Liver (tissue), 9 donors: ENCODE results near the gene PDLIM5. TPM values are rescaled to one million over a fixed set of nuclear protein-coding genes. Genes with fewer than 3 reads are reported as not detected.

ENCODE experiments used
- DNase-seq: peaks from one replicate; pipeline ENCODE4 v3.0.0-alpha.2; 2017; ENCODE audit warnings: low spot score
- H3K27ac ChIP-seq, 2 donors: one replicate each; pipeline ENCODE4 v1.7.0; 2013; ENCODE audit warnings: inconsistent platforms in 2 of 2, low read length in 2 of 2, control low read depth in 1 of 2, low read depth in 1 of 2, mild to moderate bottlenecking in 1 of 2
- H3K27me3 ChIP-seq, 4 donors: one replicate each; pipeline versions ENCODE4 v1.6.1 to v1.7.0; 2013; ENCODE audit warnings: low read length in 3 of 4, inconsistent platforms in 1 of 4, mild to moderate bottlenecking in 1 of 4, moderate library complexity in 1 of 4; ENCODE audit not compliant: control insufficient read depth in 4 of 4, insufficient read depth in 4 of 4
- H3K36me3 ChIP-seq, 4 donors: one replicate each; pipeline versions ENCODE4 v1.6.1 to v1.7.0; 2013; ENCODE audit warnings: low read length in 3 of 4, mild to moderate bottlenecking in 3 of 4, low read depth in 1 of 4, moderate library complexity in 1 of 4; ENCODE audit not compliant: control insufficient read depth in 4 of 4, insufficient read depth in 3 of 4
- H3K4me1 ChIP-seq, 4 donors: one replicate each; pipeline versions ENCODE4 v1.6.1 to v1.7.0; 2013; ENCODE audit warnings: low read length in 3 of 4, mild to moderate bottlenecking in 3 of 4, moderate library complexity in 1 of 4; ENCODE audit not compliant: control insufficient read depth in 4 of 4, insufficient read depth in 4 of 4
- H3K4me3 ChIP-seq, 3 donors: one replicate each; pipeline versions ENCODE4 v1.6.1 to v1.7.0; 2013; ENCODE audit warnings: low read length in 3 of 3, control low read depth in 1 of 3, low read depth in 1 of 3, mild to moderate bottlenecking in 1 of 3
- H3K9ac ChIP-seq, 2 donors: one replicate each; pipeline ENCODE4 v1.7.0; 2013; ENCODE audit warnings: low read length in 2 of 2, mild to moderate bottlenecking in 2 of 2, moderate library complexity in 2 of 2, control low read depth in 1 of 2, low read depth in 1 of 2
- H3K9me3 ChIP-seq, 4 donors: one replicate each; pipeline versions ENCODE4 v1.6.1 to v1.7.0; 2013; ENCODE audit warnings: low read length in 3 of 4; ENCODE audit not compliant: control insufficient read depth in 4 of 4
- FOXA1 ChIP-seq: IDR thresholded peaks from 2 replicates; pipeline ENCODE4 v1.6.1; 2016; ENCODE audit warnings: antibody characterized with exemption
- FOXA2 ChIP-seq: IDR thresholded peaks from 2 replicates; pipeline ENCODE4 v1.6.1; 2016; ENCODE audit warnings: antibody characterized with exemption
- HNF4A ChIP-seq, 2 donors: conservative IDR thresholded peaks; 2 replicates each; pipeline ENCODE4 v1.6.1; 2016; ENCODE audit warnings: antibody characterized with exemption in 2 of 2, mild to moderate bottlenecking in 2 of 2
- HNF4G ChIP-seq: IDR thresholded peaks from 2 replicates; pipeline ENCODE4 v1.6.1; 2016; ENCODE audit warnings: antibody characterized with exemption
- JUND ChIP-seq, 2 donors: IDR thresholded peaks; 2 replicates each; pipeline ENCODE4 v1.6.1; 2016; ENCODE audit warnings: antibody characterized with exemption in 2 of 2
- NR2F2 ChIP-seq: IDR thresholded peaks from 2 replicates; pipeline ENCODE4 v1.6.1; 2016; ENCODE audit warnings: antibody characterized with exemption
- RAD21 ChIP-seq, 2 donors: IDR thresholded peaks; 2 replicates each; pipeline ENCODE4 v1.6.1; 2016; ENCODE audit warnings: antibody characterized with exemption in 2 of 2, mild to moderate bottlenecking in 2 of 2
- RXRA ChIP-seq, 2 donors: IDR thresholded peaks; 2 replicates each; pipeline ENCODE4 v1.6.1; 2017 to 2018; ENCODE audit warnings: antibody characterized with exemption in 2 of 2, mild to moderate bottlenecking in 1 of 2
- SP1 ChIP-seq: IDR thresholded peaks from 2 replicates; pipeline ENCODE4 v1.6.1; 2018; ENCODE audit warnings: antibody characterized with exemption, mild to moderate bottlenecking
- TAF1 ChIP-seq: conservative IDR thresholded peaks from 2 replicates; pipeline ENCODE4 v1.6.1; 2016; ENCODE audit warnings: antibody characterized with exemption, mild to moderate bottlenecking
- WGBS: extraction: QIAGEN DNeasy Blood & Tissue Kit; methylation state at CpG from one replicate; pipeline ENCODE4 v1.1.7; 2013; 5-methylcytosine and 5-hydroxymethylcytosine counted together
- polyA plus RNA-seq, 2 donors: library from polyadenylated mRNA; stranded (reverse) in 1 of 2; unstranded in 1 of 2; fragments of 200-250 nt in 1 of 2; fragments of >200 nt in 1 of 2; fragmentation: Nextera tagmentation in 1 of 2; extraction: Ambion mirVana in 1 of 2; gene quantifications; one replicate each; pipeline versions ENCODE4 v1.2.1 to v1.2.3, GENCODE V29; 2013 to 2015
- total RNA-seq, 2 donors: library from RNA; depleted of rRNA; stranded (reverse); fragments of >200 nt; gene quantifications; one replicate each; pipeline ENCODE4 v1.2.3, GENCODE V29; 2014
- TF ChIP-seq, protein P1 (sequence below): IDR thresholded peaks from 2 replicates; pipeline ENCODE4 v1.6.1; 2016; ENCODE audit warnings: antibody characterized with exemption, mild to moderate bottlenecking
- TF ChIP-seq, protein P2 (sequence below): IDR thresholded peaks from 2 replicates; pipeline ENCODE4 v1.6.1; 2016; ENCODE audit warnings: antibody characterized with exemption
- TF ChIP-seq, protein P3 (sequence below): IDR thresholded peaks from 2 replicates; pipeline ENCODE4 v1.6.1; 2016; ENCODE audit warnings: antibody characterized with exemption
- donor health status: healthy.
- donor health status: healthy.
- donor health status: healthy.
- donor health status: healthy.
- donor health status: healthy.

Gene PDLIM5
- total and polyA plus RNA-seq, 4 donors = 19.1 to 114 (median 67.8) TPM

DNA sequence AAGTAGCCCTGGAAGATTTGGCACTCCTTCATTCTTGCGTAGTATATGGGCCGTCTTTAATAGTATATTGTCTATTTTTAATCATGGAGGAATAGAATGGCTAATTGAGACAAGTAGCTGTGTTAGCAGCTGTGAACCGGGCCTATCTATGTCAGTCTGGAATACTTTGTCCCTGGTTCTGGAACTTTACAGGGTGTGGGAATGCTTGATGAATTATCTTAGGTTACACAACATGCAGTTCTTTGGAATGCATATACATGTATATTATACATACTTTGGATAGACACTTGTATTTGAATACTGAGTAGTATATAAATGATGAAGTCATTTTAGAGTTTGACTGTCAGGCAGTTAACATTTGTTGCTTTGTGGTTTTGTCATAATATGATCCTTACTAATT, 37.4 kb downstream of the PDLIM5 start:
- no peak for DNase-seq
- Histone ChIP-seq H3K9me3 (no peaks in the 10 kb centered on the region), H3K4me3 (no peak overlapping the region), H3K27me3 (no peaks in the 10 kb centered on the region), H3K36me3 (peaks cover 0 to 2% (median 0%) of the 10 kb centered on the region in 4 donors), H3K4me1 (peaks cover 0 to 4% (median 0%) of the 10 kb centered on the region in 4 donors), H3K27ac (no peak overlapping the region), H3K9ac (no peak overlapping the region)
- TF ChIP-seq HNF4G = no peak
- TF ChIP-seq NR2F2 = no peak
- no peak for TF ChIP-seq JUND (IDR thresholded peaks at IDR 0.05)
- no peak for TF ChIP-seq TAF1
- TF ChIP-seq, protein P1, sequence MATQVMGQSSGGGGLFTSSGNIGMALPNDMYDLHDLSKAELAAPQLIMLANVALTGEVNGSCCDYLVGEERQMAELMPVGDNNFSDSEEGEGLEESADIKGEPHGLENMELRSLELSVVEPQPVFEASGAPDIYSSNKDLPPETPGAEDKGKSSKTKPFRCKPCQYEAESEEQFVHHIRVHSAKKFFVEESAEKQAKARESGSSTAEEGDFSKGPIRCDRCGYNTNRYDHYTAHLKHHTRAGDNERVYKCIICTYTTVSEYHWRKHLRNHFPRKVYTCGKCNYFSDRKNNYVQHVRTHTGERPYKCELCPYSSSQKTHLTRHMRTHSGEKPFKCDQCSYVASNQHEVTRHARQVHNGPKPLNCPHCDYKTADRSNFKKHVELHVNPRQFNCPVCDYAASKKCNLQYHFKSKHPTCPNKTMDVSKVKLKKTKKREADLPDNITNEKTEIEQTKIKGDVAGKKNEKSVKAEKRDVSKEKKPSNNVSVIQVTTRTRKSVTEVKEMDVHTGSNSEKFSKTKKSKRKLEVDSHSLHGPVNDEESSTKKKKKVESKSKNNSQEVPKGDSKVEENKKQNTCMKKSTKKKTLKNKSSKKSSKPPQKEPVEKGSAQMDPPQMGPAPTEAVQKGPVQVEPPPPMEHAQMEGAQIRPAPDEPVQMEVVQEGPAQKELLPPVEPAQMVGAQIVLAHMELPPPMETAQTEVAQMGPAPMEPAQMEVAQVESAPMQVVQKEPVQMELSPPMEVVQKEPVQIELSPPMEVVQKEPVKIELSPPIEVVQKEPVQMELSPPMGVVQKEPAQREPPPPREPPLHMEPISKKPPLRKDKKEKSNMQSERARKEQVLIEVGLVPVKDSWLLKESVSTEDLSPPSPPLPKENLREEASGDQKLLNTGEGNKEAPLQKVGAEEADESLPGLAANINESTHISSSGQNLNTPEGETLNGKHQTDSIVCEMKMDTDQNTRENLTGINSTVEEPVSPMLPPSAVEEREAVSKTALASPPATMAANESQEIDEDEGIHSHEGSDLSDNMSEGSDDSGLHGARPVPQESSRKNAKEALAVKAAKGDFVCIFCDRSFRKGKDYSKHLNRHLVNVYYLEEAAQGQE = no peak
- TF ChIP-seq RXRA (IDR thresholded peaks at IDR 0.05) = no peak
- no peak for TF ChIP-seq RAD21 (IDR thresholded peaks at IDR 0.05)
- no peak for TF ChIP-seq HNF4A (conservative IDR thresholded peaks at IDR 0.05)
- TF ChIP-seq, protein P2, sequence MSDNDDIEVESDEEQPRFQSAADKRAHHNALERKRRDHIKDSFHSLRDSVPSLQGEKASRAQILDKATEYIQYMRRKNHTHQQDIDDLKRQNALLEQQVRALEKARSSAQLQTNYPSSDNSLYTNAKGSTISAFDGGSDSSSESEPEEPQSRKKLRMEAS = no peak
- TF ChIP-seq SP1 = no peak
- no peak for TF ChIP-seq FOXA1
- 94% methylated on average over 3 of the region's 3 CpGs for WGBS

DNA sequence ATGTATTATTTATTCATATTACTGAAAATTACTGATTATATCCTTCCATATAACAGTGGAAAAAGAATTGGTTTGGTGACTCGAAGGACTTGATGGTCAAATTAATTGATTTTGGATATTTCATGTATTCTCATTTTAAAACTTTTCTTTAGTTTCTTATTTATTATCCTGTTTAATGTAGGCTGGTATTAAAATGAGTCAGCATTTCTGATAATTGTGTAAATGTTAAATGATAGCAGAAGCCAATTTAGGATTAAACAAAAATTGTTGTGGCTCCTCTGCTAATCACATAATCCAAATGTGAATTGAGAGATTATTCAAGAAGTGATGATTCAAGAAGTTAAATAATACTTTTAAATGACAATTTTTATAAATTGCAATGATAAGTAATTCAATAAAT, 38.7 kb downstream of the PDLIM5 start:
- TF ChIP-seq JUND (IDR thresholded peaks at IDR 0.05) = no peak
- TF ChIP-seq RAD21 (IDR thresholded peaks at IDR 0.05) = no peak
- TF ChIP-seq, protein P1 = no peak
- TF ChIP-seq, protein P3, sequence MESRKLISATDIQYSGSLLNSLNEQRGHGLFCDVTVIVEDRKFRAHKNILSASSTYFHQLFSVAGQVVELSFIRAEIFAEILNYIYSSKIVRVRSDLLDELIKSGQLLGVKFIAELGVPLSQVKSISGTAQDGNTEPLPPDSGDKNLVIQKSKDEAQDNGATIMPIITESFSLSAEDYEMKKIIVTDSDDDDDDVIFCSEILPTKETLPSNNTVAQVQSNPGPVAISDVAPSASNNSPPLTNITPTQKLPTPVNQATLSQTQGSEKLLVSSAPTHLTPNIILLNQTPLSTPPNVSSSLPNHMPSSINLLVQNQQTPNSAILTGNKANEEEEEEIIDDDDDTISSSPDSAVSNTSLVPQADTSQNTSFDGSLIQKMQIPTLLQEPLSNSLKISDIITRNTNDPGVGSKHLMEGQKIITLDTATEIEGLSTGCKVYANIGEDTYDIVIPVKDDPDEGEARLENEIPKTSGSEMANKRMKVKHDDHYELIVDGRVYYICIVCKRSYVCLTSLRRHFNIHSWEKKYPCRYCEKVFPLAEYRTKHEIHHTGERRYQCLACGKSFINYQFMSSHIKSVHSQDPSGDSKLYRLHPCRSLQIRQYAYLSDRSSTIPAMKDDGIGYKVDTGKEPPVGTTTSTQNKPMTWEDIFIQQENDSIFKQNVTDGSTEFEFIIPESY = no peak
- no peak for TF ChIP-seq FOXA2
- TF ChIP-seq HNF4G = no peak
- TF ChIP-seq HNF4A (conservative IDR thresholded peaks at IDR 0.05) = no peak
- no peak for TF ChIP-seq SP1
- Histone ChIP-seq H3K4me3 (no peak overlapping the region), H3K9ac (no peak overlapping the region), H3K36me3 (no peaks in the 10 kb centered on the region), H3K9me3 (no peaks in the 10 kb centered on the region), H3K27ac (no peak overlapping the region), H3K27me3 (no peaks in the 10 kb centered on the region), H3K4me1 (peaks cover 0 to 4% (median 0%) of the 10 kb centered on the region in 4 donors)
- DNase-seq = no peak
- WGBS = 97% methylated on average over 1 of the region's 1 CpG
